GM15510 (cell line): ENCODE measurements around the gene LIN7A.

Experiments
- POLR2A ChIP-seq: IDR thresholded peaks from 3 replicates; pipeline ENCODE4 v1.6.1; 2011; ENCODE audit warnings: borderline replicate concordance; ENCODE audit not compliant: insufficient read length; ENCODE audit errors: extremely low read depth

LIN7A gene

DNA sequence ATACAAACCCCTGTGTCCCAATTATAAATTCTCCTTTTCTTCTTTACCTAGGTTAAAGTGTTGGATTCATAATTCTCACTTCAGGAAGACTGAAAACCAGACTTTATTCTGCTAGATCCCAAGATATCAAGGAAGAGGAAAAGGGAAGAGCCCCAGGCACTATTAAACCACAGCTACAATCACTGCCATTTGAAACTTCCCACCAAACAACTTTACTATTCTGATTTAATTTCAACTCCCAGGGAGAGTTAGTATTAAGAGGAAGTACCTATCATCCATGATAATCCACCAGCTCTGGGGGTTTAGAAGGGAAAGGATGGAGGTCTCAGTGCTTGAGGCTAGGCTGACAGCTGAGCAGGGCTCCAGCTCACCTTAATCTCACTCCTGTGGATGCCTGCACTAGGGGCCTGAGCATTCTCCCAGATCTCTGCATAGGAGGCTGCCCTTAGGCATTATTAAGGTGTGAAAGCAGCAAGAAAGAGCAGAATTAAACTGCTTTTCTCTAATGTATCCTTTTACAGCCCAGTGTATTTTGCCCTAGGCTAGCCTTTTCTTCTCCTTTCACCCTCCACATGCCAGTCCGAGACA lies 168.1 kb downstream of the LIN7A start:
- TF ChIP-seq POLR2A: no peak

DNA sequence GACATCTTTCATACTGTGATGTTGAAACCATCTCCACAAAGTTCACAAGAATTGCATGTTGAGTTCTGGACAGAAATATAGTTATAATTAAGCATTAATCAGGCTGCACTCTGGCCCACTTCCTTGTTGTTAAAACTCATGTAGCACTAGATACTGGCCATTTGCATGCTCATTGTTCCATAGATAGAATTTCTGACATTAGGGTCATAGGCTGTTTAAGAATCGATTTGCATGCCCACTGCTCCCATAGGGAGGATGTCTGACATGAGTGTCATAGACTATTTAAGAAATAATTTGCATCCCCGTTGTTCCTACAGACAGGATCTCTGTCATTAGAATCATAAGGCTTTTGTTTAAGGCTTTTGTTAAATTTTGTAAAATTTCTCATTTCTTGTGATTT lies 170.8 kb downstream of the LIN7A start:
- TF ChIP-seq POLR2A: no peak

DNA sequence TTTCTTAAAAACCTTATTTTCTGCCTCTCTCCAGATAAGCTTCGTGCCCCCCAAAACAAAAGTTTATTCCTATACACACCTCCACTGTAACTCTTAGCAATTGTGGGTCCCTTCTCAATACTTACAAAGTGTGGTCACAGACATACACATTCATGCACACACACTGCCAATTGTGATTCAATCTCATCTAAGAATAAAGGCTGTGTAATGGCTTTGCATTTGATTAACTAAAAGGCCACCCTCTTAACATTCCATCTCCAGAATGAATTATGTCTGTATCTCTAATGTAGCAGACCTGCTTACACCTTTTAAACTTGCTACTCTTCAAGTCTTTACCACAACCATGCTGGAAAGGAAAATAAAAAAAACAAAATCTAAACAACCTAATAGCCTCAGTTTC lies 171.5 kb downstream of the LIN7A start:
- TF ChIP-seq POLR2A: no peak

DNA sequence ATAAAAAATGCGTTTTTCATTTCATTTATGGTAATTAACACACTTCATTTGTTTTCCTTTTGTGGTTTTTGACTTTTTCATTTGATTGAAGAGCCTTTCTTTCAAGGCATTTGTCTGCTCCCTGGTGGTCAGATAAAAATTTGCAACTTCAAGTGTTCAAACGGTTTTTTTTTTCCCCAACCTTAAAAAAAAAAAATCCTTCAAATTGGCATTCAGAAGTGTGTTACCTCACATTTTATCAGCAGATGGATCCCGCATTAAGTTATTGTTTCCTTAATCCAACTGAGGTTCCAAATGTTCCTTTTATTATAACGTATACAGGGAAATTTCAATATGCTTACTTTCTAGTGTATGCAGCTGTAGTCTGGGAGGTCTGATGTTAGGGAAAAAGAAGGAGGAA lies 173.9 kb downstream of the LIN7A start:
- no peak for TF ChIP-seq POLR2A

DNA sequence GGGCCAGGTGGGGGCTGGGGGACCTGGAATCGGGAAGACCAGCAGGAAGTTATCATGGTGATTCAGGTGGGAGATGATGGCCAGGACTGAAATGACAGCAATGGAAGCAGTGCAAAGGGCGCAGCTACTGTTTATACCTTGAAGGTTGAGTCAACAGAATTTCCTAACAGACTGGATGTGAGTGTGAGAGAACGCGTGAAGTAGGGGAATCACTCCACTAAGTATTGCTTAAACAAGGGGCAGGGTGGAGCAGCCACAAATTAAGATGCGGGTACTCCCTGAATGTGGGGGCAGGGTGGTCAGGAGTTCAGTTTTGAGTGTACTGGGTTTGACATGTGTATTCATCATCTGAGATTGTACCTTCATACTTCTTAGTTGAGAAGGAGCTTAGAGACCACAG lies 175.9 kb downstream of the LIN7A start:
- no peak for TF ChIP-seq POLR2A

DNA sequence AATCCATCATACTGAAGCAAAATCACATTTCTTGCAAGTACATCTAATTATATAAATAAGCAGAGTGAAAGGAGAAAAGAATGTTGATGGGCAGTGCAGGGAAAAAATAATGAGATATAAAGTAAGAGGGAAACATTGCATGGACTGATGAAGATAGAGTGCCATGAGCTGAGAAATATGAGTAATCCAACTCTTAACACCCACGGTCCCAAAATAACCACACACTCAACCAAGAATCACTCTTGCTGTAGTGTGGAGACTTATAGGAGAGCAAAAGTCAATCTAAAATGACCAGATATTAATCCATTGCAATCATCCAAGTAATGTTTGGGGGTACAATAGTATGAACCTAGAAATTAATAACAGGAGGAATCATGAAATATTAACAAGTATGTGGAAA lies 180.9 kb downstream of the LIN7A start:
- no peak for TF ChIP-seq POLR2A

DNA sequence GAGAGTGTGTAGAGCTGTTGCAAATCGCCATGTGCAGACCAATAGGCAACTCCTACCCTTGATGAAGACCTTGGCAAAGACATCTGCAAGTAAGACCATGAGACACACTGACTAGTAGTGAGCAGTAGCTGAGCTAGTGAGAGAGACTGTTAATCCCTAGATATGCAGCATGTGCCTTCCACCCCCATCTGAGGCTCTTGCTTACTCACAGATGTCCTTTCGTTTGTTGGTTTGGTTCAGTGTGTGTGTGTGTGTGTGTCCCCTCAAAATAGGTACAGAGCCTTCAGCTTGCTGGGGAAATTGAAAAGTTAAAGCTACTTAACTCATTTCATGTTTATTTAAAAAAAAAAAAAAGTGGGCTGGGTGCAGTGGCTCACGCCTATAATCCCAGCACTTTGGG lies 183.5 kb downstream of the LIN7A start:
- TF ChIP-seq POLR2A: no peak

- TF ChIP-seq POLR2A: no peak
These were observed 185.3 kb downstream of the LIN7A start for GRCh38 chr12:80752464-80752863.

- TF ChIP-seq POLR2A: no peak
These were observed 188.3 kb downstream of the LIN7A start for GRCh38 chr12:80749456-80749855.

- TF ChIP-seq POLR2A: no peak
These were observed 189.9 kb downstream of the LIN7A start for GRCh38 chr12:80747800-80748199.

- no peak for TF ChIP-seq POLR2A
These were observed 191.8 kb downstream of the LIN7A start for GRCh38 chr12:80745851-80746505.
